Muscle layer of colon (tissue), 2 donors: ENCODE data around the gene C10orf67.

Source experiments
- H3K27ac ChIP-seq: one replicate; pipeline ENCODE4 v1.7.0; 2013; ENCODE audit warnings: low read depth, mild to moderate bottlenecking, low read length, moderate library complexity
- H3K27me3 ChIP-seq, 2 donors: one replicate each; pipeline ENCODE4 v1.7.0; 2013; ENCODE audit warnings: low read length in 2 of 2, mild to moderate bottlenecking in 2 of 2; ENCODE audit not compliant: insufficient read depth in 2 of 2, control insufficient read depth in 1 of 2
- H3K36me3 ChIP-seq: one replicate; pipeline ENCODE4 v1.7.0; 2013; ENCODE audit warnings: mild to moderate bottlenecking, low read length; ENCODE audit not compliant: insufficient read depth
- H3K4me1 ChIP-seq: one replicate; pipeline ENCODE4 v1.7.0; 2013; ENCODE audit warnings: mild to moderate bottlenecking, low read length; ENCODE audit not compliant: insufficient read depth
- H3K4me3 ChIP-seq, 2 donors: one replicate each; pipeline ENCODE4 v1.7.0; 2013; ENCODE audit warnings: low read length in 2 of 2, low read depth in 1 of 2, mild to moderate bottlenecking in 1 of 2, moderate library complexity in 1 of 2
- H3K9ac ChIP-seq: one replicate; pipeline ENCODE4 v1.7.0; 2013; ENCODE audit warnings: low read length
- H3K9me3 ChIP-seq: one replicate; pipeline ENCODE4 v1.7.0; 2013; ENCODE audit warnings: mild to moderate bottlenecking, low read length
- donor health status: abdominal sarcoma.
- donor health status: Adenocarcinoma of cecum.

Gene C10orf67

DNA sequence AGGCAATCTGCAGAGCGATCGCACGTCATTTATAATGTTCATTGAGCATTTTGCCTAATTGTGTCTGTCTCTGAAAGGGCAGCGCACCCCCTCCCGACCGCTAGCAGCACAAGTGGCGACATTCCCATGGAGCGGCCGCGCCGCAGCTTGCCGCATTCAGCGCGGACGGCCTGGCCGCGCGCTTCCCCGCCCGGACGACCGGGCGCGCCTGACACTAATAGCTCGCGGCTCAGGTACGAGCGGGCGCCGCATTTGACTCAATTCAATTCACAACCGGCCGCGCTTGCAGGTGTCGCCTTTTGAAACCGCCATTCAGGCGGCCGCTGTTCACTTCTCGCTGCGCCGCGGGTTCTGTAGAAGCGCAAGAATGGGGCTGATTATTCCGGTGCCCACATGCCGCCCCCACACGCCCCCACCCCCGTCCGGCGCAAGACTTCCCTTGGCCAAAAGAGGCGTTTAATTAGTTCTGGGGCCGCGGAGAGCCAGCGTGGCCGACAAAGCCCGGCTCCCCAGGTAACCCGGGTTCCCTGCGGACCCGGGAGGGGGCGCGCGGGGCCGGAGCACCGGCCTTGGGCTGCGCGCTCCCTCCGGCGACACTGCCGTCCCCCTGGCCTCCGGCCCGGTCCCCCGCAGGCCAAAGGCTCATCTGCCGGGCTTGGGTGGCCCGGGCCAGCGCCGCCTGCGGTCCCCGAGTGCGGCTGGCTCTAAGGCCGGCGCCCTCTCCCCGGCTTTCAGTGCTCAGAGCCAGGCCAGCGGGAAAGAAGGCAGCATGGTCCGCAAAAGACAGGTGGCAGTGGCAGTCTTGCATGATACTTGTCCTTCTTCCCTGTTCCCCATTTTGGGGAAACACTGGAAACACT lies 171.2 kb downstream of the C10orf67 start:
- Histone ChIP-seq H3K27me3 (peaks cover 18 to 36% of the 10 kb centered on the region in 2 donors), H3K36me3 (no peaks in the 10 kb centered on the region), H3K27ac (no peak overlapping the region), H3K9ac (no peak overlapping the region), H3K4me1 (no peaks in the 10 kb centered on the region), H3K4me3 (no peak overlapping the region), H3K9me3 (no peaks in the 10 kb centered on the region)

DNA sequence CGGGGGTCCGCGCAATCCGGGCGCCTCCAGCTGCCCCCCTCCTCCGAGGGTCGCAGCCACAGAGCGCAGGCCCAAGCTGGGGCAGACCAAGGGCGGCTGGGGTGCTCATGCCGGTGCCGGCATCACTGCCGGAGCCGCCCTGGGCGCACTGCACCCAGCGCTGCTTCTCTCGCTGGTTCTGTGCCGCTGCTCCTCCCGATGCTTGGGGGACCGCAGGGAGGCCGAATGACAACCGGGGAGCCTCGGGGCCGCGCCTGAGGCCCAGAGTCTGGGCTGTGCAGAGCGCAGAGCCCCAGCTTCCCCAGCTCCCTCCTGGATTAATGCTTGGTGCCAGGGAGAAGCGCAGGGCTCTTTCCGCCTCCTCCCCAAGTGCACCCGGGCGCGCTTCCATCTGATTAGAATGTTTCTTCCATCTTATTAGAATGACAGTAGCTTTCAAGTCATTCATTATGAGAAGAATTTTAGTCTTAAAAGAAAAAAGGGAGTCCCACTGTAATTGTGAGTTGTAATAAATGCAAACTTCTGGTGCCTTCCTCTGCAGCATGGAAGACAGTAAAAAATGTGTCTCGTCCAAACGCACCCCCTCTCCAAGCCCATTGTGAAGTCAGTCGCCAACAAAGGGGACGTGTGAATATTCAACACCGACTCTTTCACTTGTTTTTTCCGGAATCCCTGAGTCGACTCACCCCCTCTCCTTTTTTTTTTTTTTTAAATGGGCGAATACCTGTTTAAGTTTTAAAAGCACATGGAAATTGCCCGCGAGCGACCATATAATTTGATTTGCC lies 172.0 kb downstream of the C10orf67 start:
- no peak overlapping the region for H3K27ac ChIP-seq
- H3K36me3 ChIP-seq: no peaks in the 10 kb centered on the region
- H3K4me1 ChIP-seq: no peaks in the 10 kb centered on the region
- peaks cover 18 to 36% of the 10 kb centered on the region in 2 donors for H3K27me3 ChIP-seq
- H3K4me3 ChIP-seq: no peak overlapping the region
- no peaks in the 10 kb centered on the region for H3K9me3 ChIP-seq
- no peak overlapping the region for H3K9ac ChIP-seq

DNA sequence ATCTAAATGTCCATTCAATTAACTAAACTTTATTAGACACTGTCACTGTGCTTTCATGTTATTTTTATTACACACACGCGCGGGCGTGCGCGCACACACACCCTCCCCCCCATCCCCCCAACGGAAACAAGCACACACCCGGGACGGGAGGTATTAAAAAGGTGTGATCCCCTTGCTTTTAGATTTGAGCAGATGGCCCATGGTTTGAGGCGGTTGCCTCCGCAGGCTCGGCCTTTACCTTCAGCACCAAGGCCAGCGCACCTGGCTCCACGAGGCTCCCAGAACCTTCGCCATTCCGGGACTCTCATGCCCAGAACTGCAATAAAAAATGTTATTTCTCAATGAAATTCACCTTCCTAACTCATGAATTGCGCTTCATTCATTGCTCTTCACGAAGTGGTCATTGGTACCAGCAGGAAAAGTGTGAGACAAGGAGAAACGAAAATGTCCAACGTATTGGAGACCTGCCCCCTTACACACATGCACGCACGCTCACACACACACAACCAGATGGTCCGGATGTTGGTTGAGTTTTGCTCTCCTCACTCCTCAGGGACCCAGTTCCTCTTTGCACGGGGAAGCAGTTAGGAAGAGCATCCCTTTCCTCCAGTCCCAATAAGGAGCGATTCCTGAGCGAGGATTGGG lies 173.2 kb downstream of the C10orf67 start:
- Histone ChIP-seq H3K4me3 (no peak overlapping the region), H3K9me3 (no peaks in the 10 kb centered on the region), H3K27me3 (peaks cover 17 to 36% of the 10 kb centered on the region in 2 donors), H3K9ac (no peak overlapping the region), H3K27ac (no peak overlapping the region), H3K36me3 (no peaks in the 10 kb centered on the region), H3K4me1 (no peaks in the 10 kb centered on the region)

DNA sequence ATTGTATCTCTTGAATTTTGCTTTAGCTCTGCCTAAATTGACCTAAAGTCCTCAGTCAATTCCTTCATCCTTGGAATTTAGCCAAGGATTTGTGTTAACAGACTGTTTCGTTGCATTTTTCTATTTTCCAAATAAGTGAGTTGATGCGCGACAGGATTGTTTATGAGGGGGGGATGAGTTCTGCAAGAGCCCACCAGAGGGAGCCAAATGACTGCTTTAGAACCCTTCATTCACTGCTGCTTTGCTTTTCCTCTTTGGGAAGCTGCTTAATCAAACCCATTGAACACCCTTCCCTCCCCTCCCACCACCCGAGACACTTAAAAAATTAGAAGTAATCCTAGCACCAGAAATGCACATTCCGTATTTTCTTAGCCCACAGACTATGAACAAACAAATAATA lies 186.2 kb downstream of the C10orf67 start:
- peaks cover 0 to 6% of the 10 kb centered on the region in 2 donors for H3K27me3 ChIP-seq
- no peaks in the 10 kb centered on the region for H3K4me1 ChIP-seq
- no peak overlapping the region for H3K9ac ChIP-seq
- H3K9me3 ChIP-seq: no peaks in the 10 kb centered on the region
- H3K27ac ChIP-seq: no peak overlapping the region
- H3K36me3 ChIP-seq: no peaks in the 10 kb centered on the region
- no peak overlapping the region for H3K4me3 ChIP-seq

DNA sequence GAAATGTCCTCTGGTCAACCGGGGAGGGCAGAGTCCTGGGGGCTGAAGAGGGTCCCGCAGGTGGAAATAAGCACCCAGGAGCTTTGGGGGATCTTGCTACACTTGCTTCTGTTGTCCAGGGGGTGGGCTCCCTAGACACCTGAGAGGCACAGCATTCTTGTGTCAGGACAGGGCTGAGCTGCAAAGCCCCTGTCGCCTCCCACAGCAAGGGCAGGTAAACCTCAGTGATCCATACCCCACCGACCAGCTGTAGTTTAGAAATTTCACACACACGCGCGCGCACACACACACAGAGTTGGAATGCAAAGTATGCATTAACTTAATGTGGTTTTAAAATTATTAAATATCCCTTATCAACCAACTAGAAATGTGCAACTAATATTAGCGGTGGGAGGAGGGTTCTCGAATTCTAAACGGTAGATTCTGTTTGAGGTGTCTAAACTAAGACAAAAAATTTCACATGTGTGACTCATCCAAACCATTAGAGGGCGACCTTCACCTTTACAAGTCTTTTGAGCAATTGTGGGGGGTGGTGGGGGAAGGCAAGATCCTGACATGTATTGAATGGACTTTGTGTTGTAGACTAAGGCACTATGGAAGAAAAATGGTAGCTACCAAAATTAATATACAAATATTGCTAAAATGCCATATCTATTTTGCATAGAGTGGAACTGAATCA lies 186.8 kb downstream of the C10orf67 start:
- no peak overlapping the region for H3K4me3 ChIP-seq
- H3K27me3 ChIP-seq: peaks cover 0 to 6% of the 10 kb centered on the region in 2 donors
- H3K9ac ChIP-seq: no peak overlapping the region
- H3K27ac ChIP-seq: no peak overlapping the region
- no peaks in the 10 kb centered on the region for H3K4me1 ChIP-seq
- no peaks in the 10 kb centered on the region for H3K9me3 ChIP-seq
- no peaks in the 10 kb centered on the region for H3K36me3 ChIP-seq

DNA sequence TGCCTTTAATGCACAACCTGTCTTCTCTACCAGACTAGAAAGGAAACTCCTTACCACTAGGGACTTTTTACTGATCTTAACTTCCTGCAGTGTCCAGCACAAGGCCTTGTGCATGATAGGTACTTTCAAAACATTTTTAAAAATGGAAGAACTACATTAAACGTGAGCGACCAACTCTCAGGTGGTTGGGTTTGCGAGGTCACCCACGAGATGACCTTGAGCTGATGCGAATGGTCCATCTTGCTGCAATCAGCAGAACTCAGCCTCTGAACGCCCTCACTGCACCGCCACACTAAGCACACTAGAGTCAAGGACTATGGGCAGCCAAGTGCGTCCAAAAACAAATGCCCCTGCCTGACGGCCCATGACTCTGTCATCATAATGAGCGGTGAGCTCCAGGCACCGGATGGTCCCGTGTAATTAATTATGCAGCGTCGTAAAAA lies 187.3 kb downstream of the C10orf67 start:
- no peak overlapping the region for H3K4me3 ChIP-seq
- H3K9me3 ChIP-seq: no peaks in the 10 kb centered on the region
- peaks cover 0 to 6% of the 10 kb centered on the region in 2 donors for H3K27me3 ChIP-seq
- no peak overlapping the region for H3K9ac ChIP-seq
- no peak overlapping the region for H3K27ac ChIP-seq
- no peaks in the 10 kb centered on the region for H3K4me1 ChIP-seq
- no peaks in the 10 kb centered on the region for H3K36me3 ChIP-seq

DNA sequence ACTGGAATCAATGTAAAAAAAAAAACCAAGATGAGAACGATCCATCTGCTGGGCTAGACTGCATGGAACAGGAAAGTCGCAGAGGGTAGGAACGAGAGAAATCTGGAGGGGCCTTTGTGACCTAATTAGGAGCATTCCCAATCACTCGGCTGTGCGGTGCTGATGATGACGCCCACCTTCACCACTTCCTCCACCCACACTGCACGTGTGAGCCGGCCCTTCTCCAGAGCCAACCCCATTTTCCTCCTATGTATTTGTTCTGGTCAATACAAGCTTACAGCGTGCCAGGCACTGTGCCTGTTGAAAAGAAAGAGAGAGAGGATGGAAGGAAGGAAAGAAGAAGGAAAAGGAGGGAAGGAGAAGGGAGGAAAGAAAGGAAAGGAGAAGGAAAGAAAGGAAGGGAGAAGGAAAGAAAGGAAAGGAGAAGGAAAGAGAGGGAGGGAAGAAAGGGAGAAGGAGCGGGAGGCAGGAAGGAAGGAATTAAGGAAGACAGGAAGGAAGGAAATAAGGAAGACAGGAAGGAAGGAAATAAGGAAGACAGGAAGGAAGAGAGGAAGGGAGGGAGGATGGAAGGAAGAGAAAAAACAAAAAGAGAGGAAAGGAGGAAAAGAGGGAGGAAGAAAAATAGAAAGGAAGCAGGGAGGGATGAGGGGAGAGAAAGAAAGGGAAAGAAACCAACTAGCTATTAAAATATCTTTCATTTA lies 188.0 kb downstream of the C10orf67 start:
- Histone ChIP-seq H3K27ac (no peak overlapping the region), H3K4me1 (no peaks in the 10 kb centered on the region), H3K36me3 (no peaks in the 10 kb centered on the region), H3K27me3 (peaks cover 0 to 6% of the 10 kb centered on the region in 2 donors), H3K4me3 (no peak overlapping the region), H3K9me3 (no peaks in the 10 kb centered on the region), H3K9ac (no peak overlapping the region)

DNA sequence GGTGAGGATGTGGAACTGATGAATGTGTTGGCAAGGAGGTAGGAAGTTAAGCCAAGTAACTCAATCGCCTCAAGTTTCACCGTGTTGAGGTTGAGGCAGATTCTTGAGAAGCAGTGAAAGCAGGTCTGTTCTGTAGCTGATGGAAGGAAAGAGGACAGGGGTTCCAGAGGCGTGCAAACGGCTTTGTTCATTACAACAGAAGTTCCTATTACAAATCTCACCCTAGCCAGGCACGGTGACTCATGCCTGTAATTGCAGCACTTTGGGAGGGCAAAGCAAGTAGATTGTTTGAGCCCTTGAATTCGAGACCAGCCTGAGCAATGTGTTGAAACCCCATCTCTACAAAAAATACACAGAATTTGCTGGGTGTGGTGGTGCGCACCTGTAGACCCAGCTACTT lies 189.4 kb downstream of the C10orf67 start:
- Histone ChIP-seq H3K4me1 (no peaks in the 10 kb centered on the region), H3K9ac (no peak overlapping the region), H3K36me3 (no peaks in the 10 kb centered on the region), H3K27ac (no peak overlapping the region), H3K9me3 (no peaks in the 10 kb centered on the region), H3K27me3 (peaks cover 0 to 6% of the 10 kb centered on the region in 2 donors), H3K4me3 (no peak overlapping the region)
